ENCODE results near the gene VPS13C.

GRCh38 chr15:61946778-61947177, 113.5 kb downstream of the VPS13C start:
- no peak for TF ChIP-seq CTCF (IDR thresholded peaks at IDR 0.05; ENCODE audit: low read depth, low read length, poor library complexity, severe bottlenecking)
- no peak for TF ChIP-seq EZH2phosphoT487 (IDR thresholded peaks at IDR 0.05; ENCODE audit: borderline replicate concordance, low read length)
